ENCODE data around the gene LDHB.

The LDHB gene

GRCh38 chr12:21657326-21658077 is at the start of gene LDHB:
TSS of gene LDHB (minus strand) at chr12:21657842. CDS start at chr12:21654671, 3,171 bp downstream.
- Mint-ChIP-seq H3K27me3 (no peaks in the 10 kb centered on the region), H3K4me3 (peak within 1 kb of the TSS; percentile 98), H3K9me3 (no peaks in the 10 kb centered on the region), H3K27ac (peak within 1 kb of the TSS; percentile 73), H3K4me1 (peaks cover 16% of the 10 kb centered on the region), H3K36me3 (peaks cover 10% of the 10 kb centered on the region)
- DNase-seq (ENCODE audit: low spot score in 2 of 2) (peak; percentile 65 to 70), ATAC-seq (ENCODE audit: low read depth) (peak; percentile 87)

- no peak for ATAC-seq (ENCODE audit: low read depth)
- no peak for DNase-seq (ENCODE audit: low spot score in 2 of 2)
- Mint-ChIP-seq H3K9me3 (no peaks in the 10 kb centered on the region), H3K4me3 (no peak overlapping the region), H3K4me1 (no peaks in the 10 kb centered on the region), H3K36me3 (no peaks in the 10 kb centered on the region), H3K27ac (no peak overlapping the region), H3K27me3 (no peaks in the 10 kb centered on the region)
Measured at GRCh38 chr12:21704847-21705246, 47.2 kb upstream of the LDHB start.

GRCh38 chr12:21699851-21700250 is 42.2 kb upstream of the LDHB start:
- no peaks in the 10 kb centered on the region for H3K9me3 Mint-ChIP-seq
- no peak overlapping the region for H3K27ac Mint-ChIP-seq
- H3K27me3 Mint-ChIP-seq: no peaks in the 10 kb centered on the region
- no peak overlapping the region for H3K4me3 Mint-ChIP-seq
- H3K4me1 Mint-ChIP-seq: no peaks in the 10 kb centered on the region
- no peak for DNase-seq (ENCODE audit: low spot score in 2 of 2)
- no peaks in the 10 kb centered on the region for H3K36me3 Mint-ChIP-seq
- ATAC-seq (ENCODE audit: low read depth): no peak

- no peak overlapping the region for H3K4me3 Mint-ChIP-seq
Measured at GRCh38 chr12:21697904-21698630, 40.4 kb upstream of the LDHB start.

GRCh38 chr12:21696625-21697024 is 39.0 kb upstream of the LDHB start:
- Mint-ChIP-seq H3K4me3 (no peak overlapping the region), H3K4me1 (no peaks in the 10 kb centered on the region), H3K36me3 (no peaks in the 10 kb centered on the region), H3K27ac (no peak overlapping the region), H3K9me3 (no peaks in the 10 kb centered on the region), H3K27me3 (peaks cover 3% of the 10 kb centered on the region)
- DNase-seq (ENCODE audit: low spot score in 2 of 2) (no peak), ATAC-seq (ENCODE audit: low read depth) (no peak)

More at GRCh38 chr12:21697904-21698630, 40.4 kb upstream of the LDHB start:
- ATAC-seq (ENCODE audit: low read depth) (no peak), DNase-seq (ENCODE audit: low spot score in 2 of 2) (no peak)
- H3K36me3 Mint-ChIP-seq: no peaks in the 10 kb centered on the region
- no peaks in the 10 kb centered on the region for H3K9me3 Mint-ChIP-seq
- H3K4me1 Mint-ChIP-seq: no peaks in the 10 kb centered on the region
- H3K27ac Mint-ChIP-seq: no peak overlapping the region
- H3K27me3 Mint-ChIP-seq: peaks cover 3% of the 10 kb centered on the region

GRCh38 chr12:21695986-21696385 is 38.3 kb upstream of the LDHB start:
- peaks cover 3% of the 10 kb centered on the region for H3K27me3 Mint-ChIP-seq
- no peak overlapping the region for H3K27ac Mint-ChIP-seq
- no peak for DNase-seq (ENCODE audit: low spot score in 2 of 2)
- ATAC-seq (ENCODE audit: low read depth): no peak
- no peaks in the 10 kb centered on the region for H3K36me3 Mint-ChIP-seq
- no peaks in the 10 kb centered on the region for H3K4me1 Mint-ChIP-seq
- no peak overlapping the region for H3K4me3 Mint-ChIP-seq
- H3K9me3 Mint-ChIP-seq: no peaks in the 10 kb centered on the region

GRCh38 chr12:21694660-21695059 is 37.0 kb upstream of the LDHB start:
- DNase-seq (ENCODE audit: low spot score in 2 of 2) (no peak), ATAC-seq (ENCODE audit: low read depth) (no peak)
- Mint-ChIP-seq H3K9me3 (peaks cover 2% of the 10 kb centered on the region), H3K27me3 (peaks cover 6% of the 10 kb centered on the region), H3K27ac (no peak overlapping the region), H3K4me1 (no peaks in the 10 kb centered on the region), H3K4me3 (no peak overlapping the region), H3K36me3 (no peaks in the 10 kb centered on the region)

GRCh38 chr12:21691515-21691914 is 33.9 kb upstream of the LDHB start:
- H3K27ac Mint-ChIP-seq: no peak overlapping the region
- DNase-seq (ENCODE audit: low spot score in 2 of 2) (no peak), ATAC-seq (ENCODE audit: low read depth) (no peak)
- H3K4me3 Mint-ChIP-seq: no peak overlapping the region
- H3K27me3 Mint-ChIP-seq: peaks cover 14% of the 10 kb centered on the region
- H3K4me1 Mint-ChIP-seq: no peaks in the 10 kb centered on the region
- peaks cover 9% of the 10 kb centered on the region for H3K9me3 Mint-ChIP-seq
- peaks cover 5% of the 10 kb centered on the region for H3K36me3 Mint-ChIP-seq

- H3K27me3 Mint-ChIP-seq: peaks cover 14% of the 10 kb centered on the region
- no peaks in the 10 kb centered on the region for H3K4me1 Mint-ChIP-seq
- no peak overlapping the region for H3K4me3 Mint-ChIP-seq
- DNase-seq (ENCODE audit: low spot score in 2 of 2) (no peak), ATAC-seq (ENCODE audit: low read depth) (no peak)
- peaks cover 9% of the 10 kb centered on the region for H3K9me3 Mint-ChIP-seq
- H3K27ac Mint-ChIP-seq: no peak overlapping the region
- peaks cover 5% of the 10 kb centered on the region for H3K36me3 Mint-ChIP-seq
Measured at GRCh38 chr12:21690704-21691368, 33.2 kb upstream of the LDHB start.

- Mint-ChIP-seq H3K36me3 (no peaks in the 10 kb centered on the region), H3K27me3 (peaks cover 7% of the 10 kb centered on the region), H3K9me3 (no peaks in the 10 kb centered on the region), H3K27ac (no peak overlapping the region), H3K4me3 (no peak overlapping the region), H3K4me1 (no peaks in the 10 kb centered on the region)
- ATAC-seq (ENCODE audit: low read depth): no peak
- no peak for DNase-seq (ENCODE audit: low spot score in 2 of 2)
Measured at GRCh38 chr12:21683115-21683514, 25.5 kb upstream of the LDHB start.

GRCh38 chr12:21678959-21679358 is 21.3 kb upstream of the LDHB start:
- DNase-seq (ENCODE audit: low spot score in 2 of 2): no peak
- Mint-ChIP-seq H3K4me3 (no peak overlapping the region), H3K9me3 (no peaks in the 10 kb centered on the region), H3K27me3 (peaks cover 4% of the 10 kb centered on the region), H3K27ac (no peak overlapping the region), H3K36me3 (no peaks in the 10 kb centered on the region), H3K4me1 (no peaks in the 10 kb centered on the region)
- no peak for ATAC-seq (ENCODE audit: low read depth)

GRCh38 chr12:21677622-21678277 is 20.1 kb upstream of the LDHB start:
- Mint-ChIP-seq H3K4me3 (no peak overlapping the region), H3K9me3 (no peaks in the 10 kb centered on the region), H3K36me3 (no peaks in the 10 kb centered on the region), H3K27me3 (peaks cover 4% of the 10 kb centered on the region), H3K4me1 (no peaks in the 10 kb centered on the region), H3K27ac (no peak overlapping the region)
- no peak for ATAC-seq (ENCODE audit: low read depth)
- DNase-seq (ENCODE audit: low spot score in 2 of 2): no peak

GRCh38 chr12:21677204-21677603 is 19.6 kb upstream of the LDHB start:
- ATAC-seq (ENCODE audit: low read depth) (no peak), DNase-seq (ENCODE audit: low spot score in 2 of 2) (no peak)
- H3K27ac Mint-ChIP-seq: no peak overlapping the region
- H3K36me3 Mint-ChIP-seq: no peaks in the 10 kb centered on the region
- no peak overlapping the region for H3K4me3 Mint-ChIP-seq
- no peaks in the 10 kb centered on the region for H3K9me3 Mint-ChIP-seq
- peaks cover 4% of the 10 kb centered on the region for H3K27me3 Mint-ChIP-seq
- no peaks in the 10 kb centered on the region for H3K4me1 Mint-ChIP-seq

- no peak for DNase-seq (ENCODE audit: low spot score in 2 of 2)
- Mint-ChIP-seq H3K27ac (no peak overlapping the region), H3K9me3 (no peaks in the 10 kb centered on the region), H3K4me3 (no peak overlapping the region), H3K36me3 (no peaks in the 10 kb centered on the region), H3K4me1 (no peaks in the 10 kb centered on the region), H3K27me3 (peaks cover 6% of the 10 kb centered on the region)
- ATAC-seq (ENCODE audit: low read depth): no peak
Measured at GRCh38 chr12:21676776-21677175, 19.1 kb upstream of the LDHB start.

All from memory B cell (primary cell).